Measurements from ENCODE around the gene IL32.

DNA sequence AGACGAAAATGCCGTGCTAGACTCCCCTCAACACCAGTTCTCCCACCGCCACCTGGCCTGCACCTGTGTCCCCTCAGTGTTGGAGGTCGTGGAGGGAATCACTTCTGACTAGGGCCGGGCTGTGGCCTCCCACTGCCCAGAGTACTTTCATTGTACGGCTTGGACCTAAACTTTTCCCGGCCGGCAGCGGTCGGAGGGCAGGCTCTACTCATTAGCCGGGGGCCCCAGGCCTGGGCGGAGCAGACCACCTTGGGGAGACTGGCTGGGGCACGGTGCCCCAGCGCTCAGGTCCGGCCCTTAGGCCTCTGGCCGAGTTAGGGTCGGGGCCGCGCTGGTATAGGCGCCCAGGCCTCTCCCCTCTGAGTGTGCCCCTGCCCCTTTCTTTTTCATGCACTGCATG, 48.1 kb upstream of the IL32 start:
- TF ChIP-seq POLR2AphosphoS5 (IDR thresholded peaks at IDR 0.05) (no peak), EP300 (IDR thresholded peaks at IDR 0.05; ENCODE audit: low read depth) (no peak)
- TF ChIP-seq, protein P1, sequence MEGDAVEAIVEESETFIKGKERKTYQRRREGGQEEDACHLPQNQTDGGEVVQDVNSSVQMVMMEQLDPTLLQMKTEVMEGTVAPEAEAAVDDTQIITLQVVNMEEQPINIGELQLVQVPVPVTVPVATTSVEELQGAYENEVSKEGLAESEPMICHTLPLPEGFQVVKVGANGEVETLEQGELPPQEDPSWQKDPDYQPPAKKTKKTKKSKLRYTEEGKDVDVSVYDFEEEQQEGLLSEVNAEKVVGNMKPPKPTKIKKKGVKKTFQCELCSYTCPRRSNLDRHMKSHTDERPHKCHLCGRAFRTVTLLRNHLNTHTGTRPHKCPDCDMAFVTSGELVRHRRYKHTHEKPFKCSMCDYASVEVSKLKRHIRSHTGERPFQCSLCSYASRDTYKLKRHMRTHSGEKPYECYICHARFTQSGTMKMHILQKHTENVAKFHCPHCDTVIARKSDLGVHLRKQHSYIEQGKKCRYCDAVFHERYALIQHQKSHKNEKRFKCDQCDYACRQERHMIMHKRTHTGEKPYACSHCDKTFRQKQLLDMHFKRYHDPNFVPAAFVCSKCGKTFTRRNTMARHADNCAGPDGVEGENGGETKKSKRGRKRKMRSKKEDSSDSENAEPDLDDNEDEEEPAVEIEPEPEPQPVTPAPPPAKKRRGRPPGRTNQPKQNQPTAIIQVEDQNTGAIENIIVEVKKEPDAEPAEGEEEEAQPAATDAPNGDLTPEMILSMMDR (IDR thresholded peaks at IDR 0.05) = no peak
